ENCODE results near the gene OR4M1.
A peak's percentile ranks its signal among the peaks of the same experiment; 100 is the strongest.
"Not testable (repeated sequence)": the region's sequence is repeated elsewhere in the genome, so short reads cannot be mapped to it uniquely, and the experiment has no call there.

OR4M1 gene

GRCh38 chr14:19773204-19773603, at the start of gene OR4M1:
Gene OR4M1, plus strand, starts transcription at chr14:19773504. Its CDS starts 6,819 bp downstream, at chr14:19780323.
- DNase-seq = not testable (repeated sequence)

- no peak for DNase-seq
Observed at GRCh38 chr14:19729359-19729758, 43.9 kb upstream of the OR4M1 start.

GRCh38 chr14:19729763-19730162, 43.5 kb upstream of the OR4M1 start:
- no peak for DNase-seq

GRCh38 chr14:19733893-19734292, 39.4 kb upstream of the OR4M1 start:
- not testable (repeated sequence) for DNase-seq

- peak; percentile 19 for DNase-seq
Observed at GRCh38 chr14:19743256-19743655, 30.0 kb upstream of the OR4M1 start, which contains the start of gene OR4Q3. Gene OR4Q3, plus strand, starts transcription at chr14:19743571.

- DNase-seq = not testable (repeated sequence)
Observed at GRCh38 chr14:19752316-19752715, 21.0 kb upstream of the OR4M1 start.

GRCh38 chr14:19754172-19754571, 19.1 kb upstream of the OR4M1 start:
- peak; percentile 89 for DNase-seq

GRCh38 chr14:19771491-19771890, 1.8 kb upstream of the OR4M1 start:
- not testable (repeated sequence) for DNase-seq

GRCh38 chr14:19771895-19772430, 1.3 kb upstream of the OR4M1 start:
- no peak for DNase-seq

GRCh38 chr14:19772454-19772853, 850 bp upstream of the OR4M1 start:
- not testable (repeated sequence) for DNase-seq

- DNase-seq = no peak
Observed at GRCh38 chr14:19775587-19775986, 2.3 kb downstream of the OR4M1 start.

- not testable (repeated sequence) for DNase-seq
Observed at GRCh38 chr14:19785848-19786247, 12.5 kb downstream of the OR4M1 start.

GRCh38 chr14:19787318-19787717, 14.0 kb downstream of the OR4M1 start:
- DNase-seq = not testable (repeated sequence)

- DNase-seq = not testable (repeated sequence)
Observed at GRCh38 chr14:19788150-19788549, 14.8 kb downstream of the OR4M1 start.

- DNase-seq = not testable (repeated sequence)
Observed at GRCh38 chr14:19796520-19797108, 23.3 kb downstream of the OR4M1 start.

- no peak for DNase-seq
Observed at GRCh38 chr14:19799880-19800279, 26.6 kb downstream of the OR4M1 start.

- no peak for DNase-seq
Observed at GRCh38 chr14:19800282-19801117, 27.2 kb downstream of the OR4M1 start.

- no peak for DNase-seq
Observed at GRCh38 chr14:19801118-19801464, 27.8 kb downstream of the OR4M1 start.

- not testable (repeated sequence) for DNase-seq
Observed at GRCh38 chr14:19803470-19803869, 30.2 kb downstream of the OR4M1 start, which contains the start of gene OR4N2. Gene OR4N2, plus strand, starts transcription at chr14:19803770. Its CDS starts 23,679 bp downstream, at chr14:19827449.

- DNase-seq = peak; percentile 62
Observed at GRCh38 chr14:19813171-19813920, 40.0 kb downstream of the OR4M1 start.

GRCh38 chr14:19819879-19820278, 46.6 kb downstream of the OR4M1 start:
- DNase-seq = not testable (repeated sequence)

- not testable (repeated sequence) for DNase-seq
Observed at GRCh38 chr14:19821016-19821415, 47.7 kb downstream of the OR4M1 start.

- DNase-seq = peak; percentile 65
Observed at GRCh38 chr14:19823178-19823577, 49.9 kb downstream of the OR4M1 start.

All from NCI-H226 (cell line).